Measurements from ENCODE around the gene BCL11A.

GRCh38 chr2:60486551-60486950 is 66.9 kb downstream of the BCL11A start:
- TF ChIP-seq CTCF (IDR thresholded peaks at IDR 0.05 in 8 of 11, conservative IDR thresholded peaks at IDR 0.05 in 3 of 11): no peak
- TF ChIP-seq POLR2A (IDR thresholded peaks at IDR 0.05): no peak
- TF ChIP-seq POLR2AphosphoS5 (IDR thresholded peaks at IDR 0.05): no peak
